Peyer's patch (tissue), 4 donors: ENCODE data around the gene ABLIM1.

ENCODE experiments used
- CTCF ChIP-seq, 6 experiments: fragments of 450-650 bp in 4 of 6; fragments of 200-600 bp in 2 of 6; sonication (generic) in 1 of 6; IDR thresholded peaks; one replicate each; pipeline ENCODE4 v1.5.1; 2017 to 2019; ENCODE audit warnings: antibody characterized with exemption in 6 of 6, mild to moderate bottlenecking in 3 of 6, moderate library complexity in 1 of 6
- POLR2A ChIP-seq, 2 donors: fragments of 450-650 bp; IDR thresholded peaks; one replicate each; pipeline ENCODE4 v1.5.1; 2017; ENCODE audit warnings: antibody characterized with exemption in 2 of 2, mild to moderate bottlenecking in 2 of 2, moderate library complexity in 2 of 2

GRCh38 chr10:114385557-114385956, 272.5 kb downstream of the ABLIM1 start:
- TF ChIP-seq CTCF (IDR thresholded peaks at IDR 0.05) (no peak), POLR2A (IDR thresholded peaks at IDR 0.05) (no peak)
